Measurements from ENCODE around the gene TPRG1L.

- TF ChIP-seq CTCF (conservative IDR thresholded peaks at IDR 0.05; ENCODE audit: low read depth, low read length) (no peak), EZH2 (IDR thresholded peaks at IDR 0.05; ENCODE audit: low read length, unreplicated experiment) (no peak), EZH2phosphoT487 (IDR thresholded peaks at IDR 0.05; ENCODE audit: borderline replicate concordance, low read length) (no peak)
These were observed 1.2 kb upstream of the TPRG1L start for GRCh38 chr1:3623441-3624199.
